HG03097 (cell line): ENCODE measurements around the gene PTPRR.
A peak's percentile ranks its signal among the peaks of the same experiment; 100 is the strongest.
"Not testable (repeated sequence)": the region's sequence is repeated elsewhere in the genome, so short reads cannot be mapped to it uniquely, and the experiment has no call there.

ENCODE experiments used
- ATAC-seq: cut with Tn5 transposase; IDR thresholded peaks from one replicate; pipeline ENCODE4 v1.9.1; 2021; ENCODE audit not compliant: unreplicated experiment, low FRiP score

PTPRR gene

DNA sequence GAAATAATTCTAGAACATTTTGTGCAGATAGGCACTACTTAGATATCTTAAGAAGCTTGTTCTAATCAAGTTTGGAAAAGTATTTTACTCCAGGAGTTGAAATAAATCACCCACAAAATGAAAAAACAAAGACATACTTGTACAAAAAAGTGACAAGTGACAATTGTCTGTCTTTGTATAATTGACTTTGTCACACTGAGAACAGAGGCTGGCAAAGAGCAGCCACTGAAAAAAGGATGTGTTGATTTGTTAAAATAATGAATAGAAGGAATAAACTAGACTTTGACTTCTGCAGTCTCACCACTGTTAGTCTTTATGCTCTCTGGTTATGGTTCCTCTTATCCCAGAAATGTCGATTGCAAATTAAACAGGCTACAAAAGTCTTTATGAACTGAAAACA, 77.6 kb downstream of the PTPRR start:
- no peak for ATAC-seq

DNA sequence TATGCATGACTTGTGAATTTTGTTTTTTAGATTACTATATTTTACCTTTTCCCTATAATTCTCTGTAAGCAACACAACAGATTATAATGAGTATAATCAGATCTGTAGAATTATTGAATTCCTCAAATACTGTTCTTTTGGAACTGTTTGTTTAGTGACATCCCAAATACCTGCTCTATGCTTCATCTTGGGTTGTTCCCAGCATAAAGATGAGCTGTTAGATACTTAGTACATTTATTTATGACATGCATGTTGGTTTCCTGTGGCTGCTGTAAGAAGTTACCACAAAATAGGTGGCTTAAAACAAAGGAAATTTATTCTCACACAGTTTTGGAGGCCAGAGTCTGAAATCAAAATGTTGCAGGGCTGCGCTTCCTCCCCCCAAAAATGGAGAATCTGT, 78.4 kb downstream of the PTPRR start:
- ATAC-seq: no peak

GRCh38 chr12:70840656-70841350, 79.7 kb downstream of the PTPRR start:
- no peak for ATAC-seq

GRCh38 chr12:70839544-70839943, 81.0 kb downstream of the PTPRR start:
- ATAC-seq: no peak

- no peak for ATAC-seq
These were observed 82.4 kb downstream of the PTPRR start for GRCh38 chr12:70838127-70838526.

DNA sequence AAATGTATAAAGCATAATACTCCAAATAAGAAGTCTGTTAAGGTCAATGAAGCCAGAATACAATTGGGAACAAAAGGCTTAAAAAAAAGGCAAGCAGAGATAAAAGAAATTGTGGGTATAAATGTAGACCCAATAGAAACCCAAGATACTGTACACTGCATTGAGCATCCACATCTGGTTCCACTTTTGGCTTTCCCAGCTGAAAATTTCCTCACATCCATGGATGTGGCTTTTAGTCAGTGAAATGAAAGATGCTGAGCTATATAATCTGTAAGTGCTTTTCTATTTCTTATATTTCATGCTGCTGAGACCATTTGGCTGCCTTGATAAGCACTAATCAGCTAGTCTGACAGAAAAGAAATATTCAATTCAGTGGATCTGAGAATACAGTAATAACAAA, 83.5 kb downstream of the PTPRR start:
- ATAC-seq: no peak

DNA sequence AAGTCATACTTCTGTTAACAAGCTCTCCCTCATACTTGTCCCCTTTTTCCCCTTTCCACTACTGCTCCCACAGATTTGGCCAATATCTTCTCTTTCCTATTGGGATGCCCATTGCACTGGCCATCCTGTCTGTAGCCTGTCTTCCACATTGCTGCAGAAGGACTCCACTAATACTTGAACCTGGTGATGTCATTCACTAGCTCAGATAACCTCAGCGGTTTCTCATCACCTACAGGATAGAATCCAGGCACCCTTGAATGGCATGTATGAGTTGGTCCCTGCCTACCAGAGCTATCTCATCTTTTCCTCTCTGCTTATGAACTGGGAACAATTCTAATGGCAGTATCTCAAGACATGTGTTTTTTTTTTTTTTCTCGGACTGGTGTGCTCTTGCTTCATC, 84.6 kb downstream of the PTPRR start:
- no peak for ATAC-seq

DNA sequence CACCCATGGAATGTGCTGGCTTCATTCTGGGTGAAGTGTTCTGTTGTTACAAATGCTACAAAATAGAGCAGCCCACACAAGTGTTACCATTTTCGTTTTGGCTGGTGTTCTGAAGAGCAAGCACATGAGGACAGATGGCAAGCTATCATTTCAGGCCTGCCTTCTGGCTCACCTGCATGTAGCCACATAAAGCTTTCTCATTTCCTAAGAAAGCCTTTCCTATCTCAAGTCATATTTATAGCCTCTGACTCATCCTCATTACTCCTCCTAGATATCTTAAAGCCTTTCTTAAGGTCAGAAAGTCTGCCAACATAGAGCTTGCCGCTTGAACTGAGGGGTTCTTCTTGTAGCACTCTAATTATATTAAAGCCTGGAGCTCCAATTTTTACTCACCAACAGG, 89.0 kb downstream of the PTPRR start:
- no peak for ATAC-seq

- no peak for ATAC-seq
These were observed 90.1 kb downstream of the PTPRR start for GRCh38 chr12:70830221-70831061.

GRCh38 chr12:70829070-70829469, 91.5 kb downstream of the PTPRR start:
- no peak for ATAC-seq

GRCh38 chr12:70828351-70828750, 92.2 kb downstream of the PTPRR start:
- ATAC-seq: no peak

GRCh38 chr12:70826156-70826555, 94.4 kb downstream of the PTPRR start:
- no peak for ATAC-seq

GRCh38 chr12:70824511-70824910, 96.0 kb downstream of the PTPRR start:
- no peak for ATAC-seq

- ATAC-seq: no peak
These were observed 97.2 kb downstream of the PTPRR start for GRCh38 chr12:70823182-70823976.

- no peak for ATAC-seq
These were observed 98.1 kb downstream of the PTPRR start for GRCh38 chr12:70822412-70822811.

DNA sequence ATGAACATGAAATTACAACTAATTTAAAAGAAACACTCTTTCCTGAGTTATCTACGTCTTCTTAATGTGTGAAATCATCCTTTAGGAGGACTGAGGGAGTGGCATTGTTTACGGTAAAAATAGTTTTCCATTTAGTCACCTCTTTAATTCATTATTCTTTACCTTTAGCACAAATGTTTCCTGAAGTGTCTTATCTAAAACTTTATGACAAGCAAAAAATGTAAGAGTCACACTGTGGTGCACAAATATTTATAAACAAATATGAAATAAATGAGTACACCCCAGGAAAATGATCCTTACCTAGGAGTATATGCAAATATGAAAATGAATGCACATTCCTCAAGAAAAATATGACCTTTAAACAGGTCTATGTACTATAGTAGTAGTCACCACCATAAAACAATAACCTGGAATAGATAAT, 104.6 kb downstream of the PTPRR start:
- no peak for ATAC-seq

- ATAC-seq: no peak
These were observed 105.5 kb downstream of the PTPRR start for GRCh38 chr12:70815056-70815455.

DNA sequence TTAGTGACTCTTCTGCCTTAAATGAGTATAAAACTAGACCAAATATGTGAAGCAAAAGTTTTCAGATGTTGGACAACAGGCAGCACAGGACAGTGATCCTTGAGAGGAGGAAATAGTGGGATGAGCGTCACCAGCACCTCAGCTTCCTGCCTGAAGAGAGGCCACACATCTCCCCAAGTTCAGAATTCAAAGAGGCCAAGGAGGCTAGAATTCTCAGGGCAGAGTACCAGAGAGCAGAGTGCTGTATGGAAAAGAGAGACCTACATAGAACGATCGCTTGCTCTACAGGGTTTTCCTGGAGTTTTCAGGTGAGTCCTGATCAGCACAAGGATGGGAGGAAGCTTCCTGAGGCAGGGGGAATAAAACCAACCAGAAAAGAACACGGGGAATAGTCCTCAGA, 107.0 kb downstream of the PTPRR start:
- ATAC-seq: no peak

- ATAC-seq: peak; percentile 96
These were observed 108.4 kb downstream of the PTPRR start for GRCh38 chr12:70812136-70812535.

DNA sequence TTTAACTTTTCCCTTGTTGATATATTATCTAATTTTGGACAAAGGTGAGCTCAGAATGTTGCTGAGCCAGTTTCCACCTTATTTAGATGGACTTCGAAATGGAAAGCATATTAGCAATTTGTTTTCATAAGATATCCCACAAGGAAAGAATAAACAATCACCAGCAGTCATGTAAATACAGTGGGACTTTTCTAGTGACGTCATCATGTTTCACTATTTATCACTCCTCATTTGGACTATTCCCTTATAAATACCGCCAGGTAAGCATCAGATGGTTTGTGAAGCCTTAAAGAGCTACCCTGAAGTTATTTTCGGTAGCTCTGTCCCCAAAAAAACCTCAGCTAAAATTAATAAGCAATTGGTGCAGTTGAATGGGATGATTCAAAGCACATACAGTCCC, 110.7 kb downstream of the PTPRR start:
- no peak for ATAC-seq

DNA sequence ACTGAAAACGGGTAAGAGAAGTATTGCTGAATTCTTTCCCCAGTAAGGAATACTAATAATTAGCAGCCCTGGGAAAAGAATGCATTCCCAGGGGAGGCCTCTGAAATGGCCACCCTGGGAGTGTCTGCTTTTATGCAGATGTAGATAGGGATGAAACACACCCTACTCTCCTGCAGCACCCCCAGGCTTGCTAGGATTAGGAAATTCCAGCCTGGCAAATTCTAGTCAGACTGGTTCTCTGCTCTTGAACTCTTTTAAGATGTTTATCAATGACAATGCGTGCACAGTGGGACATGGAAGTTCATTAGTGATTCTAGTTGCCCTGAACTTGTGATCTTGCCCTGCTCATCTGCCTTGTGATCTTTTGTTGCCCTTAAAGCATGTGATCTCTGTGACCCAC, 112.5 kb downstream of the PTPRR start:
- ATAC-seq: not testable (repeated sequence)
